Erythroblast (primary cell): Measurements from ENCODE around the gene CARD19.

Experiments used
- GATA1 ChIP-seq: IDR thresholded peaks from 2 replicates; pipeline ENCODE4 v1.6.1; 2011; ENCODE audit warnings: low read depth, mild to moderate bottlenecking, control low read depth, low read length, moderate library complexity
- POLR2A ChIP-seq: IDR thresholded peaks from 2 replicates; pipeline ENCODE4 v1.6.1; 2011; ENCODE audit warnings: mild to moderate bottlenecking, low read length

DNA sequence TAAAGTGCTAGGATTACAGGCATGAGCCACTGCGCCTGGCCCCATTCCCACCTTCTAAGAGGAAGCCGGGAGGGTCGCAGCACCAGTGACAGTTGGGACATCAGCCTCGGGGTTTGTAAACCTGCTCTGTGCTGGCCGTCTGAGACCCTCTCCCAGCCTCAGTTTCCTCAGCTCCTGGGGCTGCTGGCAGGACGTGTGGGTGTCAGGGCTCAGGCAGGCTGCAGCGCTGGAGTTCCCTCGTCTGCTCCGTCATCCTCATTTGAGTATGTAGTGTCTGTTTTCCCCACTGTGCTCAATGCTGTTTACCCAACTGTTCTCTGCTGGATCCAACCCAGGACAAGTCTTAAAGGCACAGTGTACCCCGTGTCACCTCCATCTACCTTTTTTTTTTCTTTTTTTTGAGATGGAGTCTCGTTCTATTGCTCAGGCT, 40.0 kb downstream of the CARD19 start:
- TF ChIP-seq POLR2A (no peak), GATA1 (no peak)
